GM12874 (cell line): ENCODE data around the gene OR14J1.

Source experiments
- CTCF ChIP-seq: IDR thresholded peaks from 2 replicates; pipeline ENCODE4 v1.5.1; 2011; ENCODE audit warnings: low read depth, mild to moderate bottlenecking, control low read depth, low read length, moderate library complexity; ENCODE audit not compliant: insufficient read depth

Gene OR14J1

GRCh38 chr6:29319931-29320330, 18.4 kb downstream of the OR14J1 start:
- TF ChIP-seq CTCF: no peak

- TF ChIP-seq CTCF: no peak
Observed at GRCh38 chr6:29325777-29326176, 24.3 kb downstream of the OR14J1 start.

- TF ChIP-seq CTCF: no peak
Observed at GRCh38 chr6:29332676-29333075, 31.2 kb downstream of the OR14J1 start.

GRCh38 chr6:29336269-29336668, 34.8 kb downstream of the OR14J1 start:
- no peak for TF ChIP-seq CTCF

GRCh38 chr6:29345380-29345779, 43.9 kb downstream of the OR14J1 start:
- TF ChIP-seq CTCF: no peak

- no peak for TF ChIP-seq CTCF
Observed at GRCh38 chr6:29354980-29355379, 53.5 kb downstream of the OR14J1 start.

GRCh38 chr6:29355603-29356002, 54.1 kb downstream of the OR14J1 start:
- no peak for TF ChIP-seq CTCF
